ENCODE data around the gene KLF18. TPM values are rescaled to one million over a fixed set of nuclear protein-coding genes. Genes with fewer than 3 reads are reported as not detected.

Gene KLF18
- total RNA-seq, 1 donor from 2014 or later = not detected

DNA sequence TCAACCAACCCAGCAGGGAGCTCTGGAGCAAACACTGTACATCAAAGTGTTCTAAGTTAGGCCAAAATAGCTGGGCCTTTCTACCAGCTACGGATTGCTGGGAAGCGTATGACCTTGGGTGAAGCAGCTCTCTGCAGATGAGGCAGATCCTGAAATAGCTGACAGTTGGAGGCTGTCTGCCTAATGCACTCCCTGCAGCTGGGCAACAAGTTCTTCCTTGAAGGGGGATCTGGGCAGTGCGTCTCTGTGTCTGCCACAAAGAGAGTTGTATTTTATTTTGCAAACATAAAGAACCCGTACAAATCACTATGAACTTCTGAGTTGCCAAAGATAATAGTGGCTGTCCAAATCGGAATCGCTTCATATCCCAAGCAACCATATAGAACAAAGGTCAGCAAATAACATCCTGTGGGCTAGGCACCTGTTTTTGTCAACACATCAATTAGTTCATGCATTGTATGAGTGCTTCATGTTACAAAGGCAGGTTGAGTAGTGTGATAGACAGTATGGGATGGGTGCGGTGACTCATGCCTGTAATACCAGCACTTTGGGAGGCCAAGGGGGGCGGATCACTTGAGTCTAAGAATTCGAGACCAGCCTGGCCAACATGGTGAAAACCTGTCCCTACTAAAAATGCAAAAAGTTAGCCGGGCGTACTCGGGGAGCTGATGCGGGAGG is 51.9 kb downstream of the KLF18 start:
- intact Hi-C loops (cut with DNase I) = no loop called here
- peak; percentile 82 for ATAC-seq
- no peak for DNase-seq (ENCODE audit: missing footprints)

Other genes starting within 250 kb of the KLF18 start
- 0.49 TPM for gene ARTN, start 207.8 kb downstream of the KLF18 start, total RNA-seq
- gene IPO13, start 194.7 kb downstream of the KLF18 start, total RNA-seq = 56.9 TPM
- gene DPH2, start 171.6 kb downstream of the KLF18 start, total RNA-seq = 14.8 TPM
- gene ATP6V0B, start 166.7 kb downstream of the KLF18 start, total RNA-seq = 84.5 TPM
- gene B4GALT2, start 162.4 kb downstream of the KLF18 start, total RNA-seq = 39.1 TPM
- gene CCDC24, start 150.0 kb downstream of the KLF18 start, total RNA-seq = 0.89 TPM
- gene SLC6A9, start 110.2 kb downstream of the KLF18 start, total RNA-seq = 1.5 TPM
- gene KLF17, start 22.8 kb downstream of the KLF18 start, total RNA-seq = not detected
- gene DMAP1, start 71.8 kb upstream of the KLF18 start, total RNA-seq = 27.5 TPM
- gene ERI3, start 213.6 kb upstream of the KLF18 start, total RNA-seq = 52.7 TPM